Fibroblast of mammary gland (primary cell): Measurements from ENCODE around the gene PLOD1.

ENCODE experiments used
- DNase-seq: peaks from one replicate; pipeline ENCODE4 v3.0.0-alpha.2; 2010; ENCODE audit warnings: low read depth
- H3K4me3 ChIP-seq: 2 replicates; pipeline ENCODE4 v1.5.1; 2011; ENCODE audit warnings: low read depth, mild to moderate bottlenecking, low read length, moderate library complexity; ENCODE audit not compliant: control insufficient read depth
- CTCF ChIP-seq: conservative IDR thresholded peaks from 2 replicates; pipeline ENCODE4 v1.5.1; 2011; ENCODE audit warnings: low read depth, low read length, inconsistent platforms; ENCODE audit not compliant: control insufficient read depth, insufficient read depth

Gene PLOD1

GRCh38 chr1:12019858-12020509 lies 85.5 kb downstream of the PLOD1 start:
- H3K4me3 ChIP-seq, result peak overlapping the region; percentile 83
- no peak for TF ChIP-seq CTCF
- DNase-seq, result peak; percentile 33

GRCh38 chr1:12021616-12022015 lies 87.1 kb downstream of the PLOD1 start:
- no peak for TF ChIP-seq CTCF
- no peak overlapping the region for H3K4me3 ChIP-seq
- no peak for DNase-seq

- no peak overlapping the region for H3K4me3 ChIP-seq
- DNase-seq, result no peak
- no peak for TF ChIP-seq CTCF
These were observed 87.5 kb downstream of the PLOD1 start for GRCh38 chr1:12022036-12022435.
